Psoas muscle (tissue), 8 donors: ENCODE data around the gene HACL1. TPM values are rescaled to one million over a fixed set of nuclear protein-coding genes. Genes with fewer than 3 reads are reported as not detected.
A peak's percentile ranks its signal among the peaks of the same experiment; 100 is the strongest.

ENCODE experiments used
- ATAC-seq, 4 donors: fragments of 200-7000 bp; cut with Tn5 transposase; one replicate each; pipeline ENCODE4 v1.9.1; 2020; ENCODE audit warnings: moderate library complexity in 3 of 4, mild to moderate bottlenecking in 2 of 4
- DNase-seq, 2 donors: peaks; one replicate each; pipeline ENCODE4 v3.0.0-alpha.2; 2020
- H3K27ac ChIP-seq: fragments of 200-600 bp; one replicate; pipeline ENCODE4 v1.8.0; 2022
- H3K27me3 ChIP-seq, 3 donors: fragments of 200-600 bp in 1 of 3; one replicate each; pipeline versions ENCODE4 v1.6.1 to v1.8.0; 2013 to 2022; ENCODE audit warnings: low read length in 2 of 3, mild to moderate bottlenecking in 2 of 3, moderate library complexity in 1 of 3; ENCODE audit not compliant: insufficient read depth in 3 of 3
- H3K36me3 ChIP-seq, 2 donors: fragments of 200-600 bp in 1 of 2; one replicate each; pipeline versions ENCODE4 v1.6.1 to v1.8.0; 2013 to 2022; ENCODE audit warnings: low read depth in 1 of 2, mild to moderate bottlenecking in 1 of 2, moderate library complexity in 1 of 2; ENCODE audit not compliant: insufficient read depth in 1 of 2
- H3K4me1 ChIP-seq: fragments of 200-600 bp; one replicate; pipeline ENCODE4 v1.8.0; 2022
- H3K4me3 ChIP-seq: fragments of 200-600 bp; one replicate; pipeline ENCODE4 v1.8.0; 2022; ENCODE audit warnings: mild to moderate bottlenecking
- H3K9me3 ChIP-seq: fragments of 200-600 bp; one replicate; pipeline ENCODE4 v1.8.0; 2022
- WGBS, 3 donors: extraction: QIAGEN DNeasy Blood & Tissue Kit; methylation state at CpG; one replicate each; pipeline versions ENCODE4 v1.1.6 to v1.1.7; 2013; 5-methylcytosine and 5-hydroxymethylcytosine counted together
- intact Hi-C, 2 donors: fragments of 100-400 bp; cut with DNase I; formaldehyde crosslinking; loops; one replicate each; pipeline versions ENCODE4 v1.11.0 to v1.14.2; 2022
- long read RNA-seq, 2 donors: library from polyadenylated mRNA; unstranded; transcript quantifications; one replicate each; pipeline ENCODE4 v2.0.0, GENCODE V29; 2021
- polyA plus RNA-seq, 3 donors: library from polyadenylated mRNA; stranded (reverse); fragments of 200-250 nt; gene quantifications; one replicate each; pipeline ENCODE4 v1.2.3, GENCODE V29; 2013
- total RNA-seq, 4 donors: library from RNA; stranded (reverse); fragmentation: NEBNext Ultra II Directional in 2 of 4; extraction: Animal tissue kit (Norgen Biotek cat#: 25700) in 2 of 4; gene quantifications; one replicate each; pipeline versions ENCODE4 v1.2.1 to v1.2.4, GENCODE V29; 2021 to 2023
- TF ChIP-seq, protein P1 (sequence below): fragments of 200-600 bp; IDR thresholded peaks from one replicate; pipeline ENCODE4 v1.8.0; 2022; ENCODE audit warnings: antibody characterized with exemption
- donor health status: healthy with polysubstance abuse.
- donor health status: DM: no; HTN: no; CAD: no; lungs with moderate emphysema.
- donor health status: Bipolar disorder and iron deficiency.
- donor health status: healthy.
- donor health status: DM: yes; HTN: yes; CAD: no.
- donor health status: DM: no; HTN: no; CAD: no.
- donor health status: DM: no; HTN: no; CAD: no.
- donor health status: DM: yes; HTN: yes; CAD: no.

HACL1 gene
- total RNA-seq: 10 to 100 TPM; 14.0 to 20.2 (median 17.8) TPM
- polyA plus RNA-seq: 10 to 100 TPM in 2 of 3 donors, 1 to 10 TPM in 1; 8.2 to 20.2 (median 11.1) TPM
- long read RNA-seq, donor 1, transcript HACL1-201 (17 exons, 2,266 nt): major isoform, 17 of 23 reads
- long read RNA-seq, donor 1, partial matches to known transcripts: 0 of 23 reads
- long read RNA-seq, donor 1, other reads (novel, unspliced or antisense): 3 of 23 reads
- long read RNA-seq, donor 2, transcript HACL1-201 (17 exons, 2,266 nt): major isoform, 19 of 33 reads
- long read RNA-seq, donor 2, partial matches to known transcripts: 1 of 33 reads
- long read RNA-seq, donor 2, other reads (novel, unspliced or antisense): 11 of 33 reads

DNA sequence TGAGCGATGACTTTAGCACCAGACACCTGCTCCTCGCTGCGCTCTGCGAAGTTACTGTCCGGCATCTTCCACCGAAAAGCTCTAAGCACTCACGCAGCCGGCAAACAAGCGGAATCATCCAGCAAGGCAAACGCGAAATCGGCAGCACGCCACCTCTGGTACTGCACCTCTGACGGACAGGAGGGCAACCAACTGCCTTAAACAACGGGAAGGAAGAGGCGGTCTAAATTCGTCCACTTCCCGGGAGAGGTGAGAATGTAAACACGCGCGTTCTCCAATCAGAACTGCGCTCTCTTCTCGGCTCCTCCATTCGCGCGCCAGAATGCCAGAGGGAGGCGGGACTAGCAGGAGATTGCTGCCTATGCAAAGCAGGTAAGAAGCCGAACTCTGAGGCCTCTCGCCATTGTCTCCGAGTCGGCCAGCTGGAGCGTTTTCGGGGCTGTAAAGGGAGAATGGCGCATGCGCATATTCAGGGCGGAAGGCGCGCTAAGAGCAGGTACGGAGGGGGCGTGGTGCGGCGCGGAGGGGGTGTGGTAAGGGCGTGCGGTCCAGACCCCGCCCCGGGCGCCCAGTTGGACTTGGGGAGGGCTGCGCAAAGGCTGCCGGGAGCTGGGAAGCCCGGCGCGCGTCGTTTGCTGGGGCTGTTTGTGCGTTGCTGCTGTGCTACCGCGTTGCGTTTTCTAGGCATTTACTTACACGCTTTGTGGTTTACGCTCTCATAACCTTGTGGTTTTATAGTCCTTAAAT lies at the start of gene HACL1, which contains the start of gene BTD:
Gene HACL1 (minus strand): TSS at position 171 of the 747 bp plus-strand sequence. CDS start 106 bp downstream, at position 65.
Gene BTD (plus strand): TSS at position 347 of the 747 bp plus-strand sequence. CDS start 33,695 bp downstream, outside the sequence.
- ATAC-seq: peak; percentile 94 to 97 (median 95)
- H3K36me3 ChIP-seq: peaks cover 14 to 41% of the 10 kb centered on the region in 2 donors
- H3K27me3 ChIP-seq: no peaks in the 10 kb centered on the region
- intact Hi-C loops: no loop called here
- H3K4me1 ChIP-seq: peaks cover 23% of the 10 kb centered on the region
- peak within 1 kb of the TSS; percentile 90 for H3K27ac ChIP-seq
- H3K9me3 ChIP-seq: no peaks in the 10 kb centered on the region
- peak; percentile 95 to 97 for DNase-seq
- TF ChIP-seq, protein P1, sequence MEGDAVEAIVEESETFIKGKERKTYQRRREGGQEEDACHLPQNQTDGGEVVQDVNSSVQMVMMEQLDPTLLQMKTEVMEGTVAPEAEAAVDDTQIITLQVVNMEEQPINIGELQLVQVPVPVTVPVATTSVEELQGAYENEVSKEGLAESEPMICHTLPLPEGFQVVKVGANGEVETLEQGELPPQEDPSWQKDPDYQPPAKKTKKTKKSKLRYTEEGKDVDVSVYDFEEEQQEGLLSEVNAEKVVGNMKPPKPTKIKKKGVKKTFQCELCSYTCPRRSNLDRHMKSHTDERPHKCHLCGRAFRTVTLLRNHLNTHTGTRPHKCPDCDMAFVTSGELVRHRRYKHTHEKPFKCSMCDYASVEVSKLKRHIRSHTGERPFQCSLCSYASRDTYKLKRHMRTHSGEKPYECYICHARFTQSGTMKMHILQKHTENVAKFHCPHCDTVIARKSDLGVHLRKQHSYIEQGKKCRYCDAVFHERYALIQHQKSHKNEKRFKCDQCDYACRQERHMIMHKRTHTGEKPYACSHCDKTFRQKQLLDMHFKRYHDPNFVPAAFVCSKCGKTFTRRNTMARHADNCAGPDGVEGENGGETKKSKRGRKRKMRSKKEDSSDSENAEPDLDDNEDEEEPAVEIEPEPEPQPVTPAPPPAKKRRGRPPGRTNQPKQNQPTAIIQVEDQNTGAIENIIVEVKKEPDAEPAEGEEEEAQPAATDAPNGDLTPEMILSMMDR: no peak
- peak within 1 kb of the TSS; percentile 90 for H3K4me3 ChIP-seq
- 0 to 1% (median 0%) methylated on average over 61 of the region's 61 CpGs for WGBS, 3 donors

DNA sequence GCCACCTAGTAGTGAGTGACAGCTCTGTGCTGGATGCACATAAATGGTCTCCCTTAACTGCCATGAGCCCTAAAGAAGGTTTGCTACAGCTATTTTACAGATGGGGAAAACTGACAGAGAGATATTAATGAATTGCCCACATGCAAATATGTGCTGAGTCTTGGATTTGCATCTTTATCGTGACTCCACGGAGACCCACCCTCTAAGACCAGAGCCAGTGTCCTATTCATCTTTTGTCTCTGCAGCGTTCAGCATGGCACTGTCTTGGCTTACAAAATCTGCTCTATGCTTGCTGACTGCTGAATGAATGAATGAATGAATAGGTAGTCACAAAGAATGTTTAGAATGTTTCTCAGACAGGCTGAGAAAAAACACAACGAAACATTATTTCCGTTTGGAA lies 48.5 kb upstream of the HACL1 start:
- H3K4me1 ChIP-seq: peaks cover 32% of the 10 kb centered on the region
- H3K27ac ChIP-seq: no peak overlapping the region
- no peaks in the 10 kb centered on the region for H3K9me3 ChIP-seq
- no peaks in the 10 kb centered on the region for H3K27me3 ChIP-seq
- ATAC-seq (no peak), DNase-seq (no peak)
- intact Hi-C loops: no loop called here
- 75 to 83% (median 78%) methylated on average over 5 of the region's 5 CpGs for WGBS, 3 donors
- no peak overlapping the region for H3K4me3 ChIP-seq
- no peaks in the 10 kb centered on the region for H3K36me3 ChIP-seq
- TF ChIP-seq, protein P1: no peak

DNA sequence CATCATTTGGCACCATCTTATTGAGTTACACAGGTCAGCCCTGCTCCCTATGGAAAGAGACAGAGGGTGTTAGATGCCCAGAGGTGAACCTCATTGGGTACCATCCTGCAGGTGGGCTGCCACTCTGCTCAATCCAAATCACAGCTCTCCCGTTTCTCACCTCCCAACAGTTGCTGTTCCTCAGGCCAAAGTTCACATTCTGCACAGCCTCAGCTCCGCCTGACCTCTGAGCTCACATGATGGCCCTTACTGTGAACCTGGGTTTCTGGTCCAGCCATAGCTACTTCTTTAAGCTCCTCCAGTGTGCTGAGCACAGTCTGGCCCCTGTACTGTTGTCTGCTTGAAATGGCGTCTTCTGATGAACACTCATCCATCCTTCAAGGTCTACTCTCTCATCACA lies 48.0 kb upstream of the HACL1 start:
- DNase-seq (no peak), ATAC-seq (no peak)
- Histone ChIP-seq H3K9me3 (no peaks in the 10 kb centered on the region), H3K27me3 (no peaks in the 10 kb centered on the region), H3K4me1 (peaks cover 32% of the 10 kb centered on the region), H3K4me3 (no peak overlapping the region), H3K27ac (no peak overlapping the region), H3K36me3 (no peaks in the 10 kb centered on the region)
- TF ChIP-seq, protein P1: no peak
- intact Hi-C loops: no loop called here
- 94 to 98% (median 98%) methylated on average over 3 of the region's 3 CpGs for WGBS, 3 donors

DNA sequence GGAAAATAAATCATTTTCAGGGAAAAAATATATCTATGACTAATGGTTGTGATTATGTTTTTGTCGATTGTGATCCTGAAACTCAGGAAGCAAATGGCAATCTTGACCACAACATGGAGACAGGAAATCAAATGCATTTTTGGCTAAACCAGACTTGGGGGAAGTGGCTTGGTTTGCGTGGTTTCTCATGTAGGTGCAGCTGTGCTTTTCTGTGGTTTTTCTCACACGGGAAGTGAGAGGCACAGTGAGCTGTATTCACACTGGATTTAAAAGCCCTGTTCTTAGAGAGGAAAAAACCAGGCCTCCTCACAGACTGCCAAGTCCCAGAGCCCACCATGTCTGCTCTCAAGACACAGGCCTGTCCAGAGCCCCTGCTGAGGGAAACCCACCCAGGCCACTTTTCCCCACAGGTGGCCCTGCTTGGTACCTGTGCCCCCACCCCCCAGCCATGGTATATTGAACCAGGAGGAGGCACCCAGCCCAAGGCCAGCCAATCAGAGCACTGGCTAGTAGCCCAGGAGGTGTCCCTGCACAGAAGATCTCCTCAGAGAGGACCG lies 46.3 kb upstream of the HACL1 start:
- Histone ChIP-seq H3K27ac (peak overlapping the region; percentile 93), H3K27me3 (no peaks in the 10 kb centered on the region), H3K9me3 (no peaks in the 10 kb centered on the region), H3K4me3 (peak overlapping the region; percentile 30), H3K36me3 (no peaks in the 10 kb centered on the region), H3K4me1 (peaks cover 32% of the 10 kb centered on the region)
- DNase-seq: no peak
- WGBS, 3 donors: 31 to 47% (median 34%) methylated on average over 4 of the region's 4 CpGs
- peak in 1 of 4 donors; percentile 40 for ATAC-seq
- TF ChIP-seq, protein P1: no peak
- intact Hi-C loops: no loop called here
